WTC11 (cell line): ENCODE results near the gene ANKRD53.

Experiments used
- CTCF ChIP-seq: fragments of 200-600 bp; IDR thresholded peaks from 2 replicates; pipeline ENCODE4 v1.8.0; 2022; ENCODE audit warnings: antibody characterized with exemption
- ZNF138 ChIP-seq: sonication (generic); formaldehyde crosslinking; conservative IDR thresholded peaks from 2 replicates; pipeline ENCODE4 v1.8.1; 2022; ENCODE audit warnings: mild to moderate bottlenecking, moderate library complexity, missing genetic modification reagents

- TF ChIP-seq ZNF138 (CRISPR knock-in tag) (no peak), CTCF (peak; percentile 80)
These were observed 18.3 kb upstream of the ANKRD53 start for GRCh38 chr2:70959851-70960832.
